Ascending aorta (tissue), 2 donors: Measurements from ENCODE around the gene HIVEP3. TPM values are rescaled to one million over a fixed set of nuclear protein-coding genes. Genes with fewer than 3 reads are reported as not detected.

ENCODE experiments used
- DNase-seq, 2 donors: peaks; one replicate each; pipeline ENCODE4 v3.0.0-alpha.2; 2019; ENCODE audit warnings: low spot score in 2 of 2
- H3K27ac ChIP-seq, 2 donors: fragments of 200-600 bp; sonication (generic); one replicate each; pipeline ENCODE4 v1.5.1; 2016 to 2017; ENCODE audit warnings: mild to moderate bottlenecking in 1 of 2
- H3K27me3 ChIP-seq: fragments of 200-600 bp; sonication (generic); one replicate; pipeline ENCODE4 v1.5.1; 2017
- H3K36me3 ChIP-seq, 2 donors: fragments of 200-600 bp; sonication (generic); one replicate each; pipeline ENCODE4 v1.5.1; 2016
- H3K4me1 ChIP-seq, 2 donors: fragments of 200-600 bp; sonication (generic); one replicate each; pipeline ENCODE4 v1.5.1; 2016 to 2017; ENCODE audit warnings: mild to moderate bottlenecking in 1 of 2
- H3K4me3 ChIP-seq, 2 donors: fragments of 200-600 bp; sonication (generic); one replicate each; pipeline ENCODE4 v1.5.1; 2016 to 2017; ENCODE audit warnings: mild to moderate bottlenecking in 1 of 2
- H3K9me3 ChIP-seq, 2 donors: fragments of 200-600 bp; sonication (generic); one replicate each; pipeline ENCODE4 v1.5.1; 2016
- CTCF ChIP-seq, 3 experiments: fragments of 200-600 bp in 2 of 3; fragments of 450-650 bp in 1 of 3; sonication (generic) in 2 of 3; IDR thresholded peaks; one replicate each; pipeline ENCODE4 v1.5.1; 2016 to 2019; ENCODE audit warnings: antibody characterized with exemption in 3 of 3, mild to moderate bottlenecking in 1 of 3, moderate library complexity in 1 of 3
- intact Hi-C: fragments of 100-400 bp; cut with DNase I; formaldehyde crosslinking; loops from one replicate; pipeline ENCODE4 v1.15.1; 2023
- total RNA-seq: library from RNA; depleted of rRNA; stranded (reverse); fragments of >200 nt; gene quantifications from one replicate; pipeline ENCODE4 v1.1.0, GENCODE V29; 2016

The HIVEP3 gene
- total RNA-seq, 1 donor from 2014 or later = 0.32 TPM

- intact Hi-C loops = no loop called here
- Histone ChIP-seq H3K36me3 (no peaks in the 10 kb centered on the region), H3K27me3 (no peaks in the 10 kb centered on the region), H3K27ac (no peak overlapping the region), H3K9me3 (no peaks in the 10 kb centered on the region), H3K4me1 (peaks cover 0 to 12% of the 10 kb centered on the region in 2 donors), H3K4me3 (no peak overlapping the region)
- no peak for TF ChIP-seq CTCF (IDR thresholded peaks at IDR 0.05)
- peak in 1 of 2 donors; percentile 30 for DNase-seq
Observed at GRCh38 chr1:41532206-41532975, 386.3 kb downstream of the HIVEP3 start.

GRCh38 chr1:41530411-41530810, 388.3 kb downstream of the HIVEP3 start:
- DNase-seq = peak in 1 of 2 donors; percentile 34
- Histone ChIP-seq H3K27ac (no peak overlapping the region), H3K4me1 (no peaks in the 10 kb centered on the region), H3K27me3 (no peaks in the 10 kb centered on the region), H3K36me3 (no peaks in the 10 kb centered on the region), H3K4me3 (no peak overlapping the region), H3K9me3 (no peaks in the 10 kb centered on the region)
- intact Hi-C loops = no loop called here
- TF ChIP-seq CTCF (IDR thresholded peaks at IDR 0.05) = no peak

- Histone ChIP-seq H3K9me3 (no peaks in the 10 kb centered on the region), H3K4me3 (no peak overlapping the region), H3K27me3 (no peaks in the 10 kb centered on the region), H3K27ac (no peak overlapping the region), H3K36me3 (no peaks in the 10 kb centered on the region), H3K4me1 (no peaks in the 10 kb centered on the region)
- DNase-seq = peak in 1 of 2 donors; percentile 27
- intact Hi-C loops = no loop called here
- TF ChIP-seq CTCF (IDR thresholded peaks at IDR 0.05) = no peak
Observed at GRCh38 chr1:41529621-41530395, 388.9 kb downstream of the HIVEP3 start.

- no peaks in the 10 kb centered on the region for H3K4me1 ChIP-seq
- no peaks in the 10 kb centered on the region for H3K9me3 ChIP-seq
- intact Hi-C loops = no loop called here
- no peaks in the 10 kb centered on the region for H3K27me3 ChIP-seq
- H3K4me3 ChIP-seq = no peak overlapping the region
- no peaks in the 10 kb centered on the region for H3K36me3 ChIP-seq
- DNase-seq = peak in 1 of 2 donors; percentile 19
- no peak for TF ChIP-seq CTCF (IDR thresholded peaks at IDR 0.05)
- no peak overlapping the region for H3K27ac ChIP-seq
Observed at GRCh38 chr1:41528726-41529605, 389.8 kb downstream of the HIVEP3 start.

GRCh38 chr1:41528106-41528505, 390.6 kb downstream of the HIVEP3 start:
- Histone ChIP-seq H3K36me3 (no peaks in the 10 kb centered on the region), H3K4me1 (no peaks in the 10 kb centered on the region), H3K27ac (no peak overlapping the region), H3K4me3 (no peak overlapping the region), H3K27me3 (no peaks in the 10 kb centered on the region), H3K9me3 (no peaks in the 10 kb centered on the region)
- intact Hi-C loops = no loop called here
- no peak for TF ChIP-seq CTCF (IDR thresholded peaks at IDR 0.05)
- no peak for DNase-seq
